Right lobe of liver (tissue), 6 donors: ENCODE results near the gene SIDT2. TPM values are rescaled to one million over a fixed set of nuclear protein-coding genes. Genes with fewer than 3 reads are reported as not detected.

Experiments
- ATAC-seq, 4 donors: fragments of 200-7000 bp; cut with Tn5 transposase; one replicate each; pipeline ENCODE4 v1.9.1; 2020; ENCODE audit warnings: mild to moderate bottlenecking in 4 of 4, moderate library complexity in 4 of 4
- DNase-seq, 3 donors: peaks; one replicate each; pipeline ENCODE4 v3.0.0-alpha.2; 2020
- H3K27ac ChIP-seq, 3 donors: fragments of 200-600 bp; one replicate each; pipeline ENCODE4 v1.8.0; 2022
- H3K27me3 ChIP-seq, 2 donors: fragments of 200-600 bp; one replicate each; pipeline ENCODE4 v1.8.0; 2022
- H3K36me3 ChIP-seq, 4 donors: fragments of 200-600 bp; sonication (generic) in 1 of 4; one replicate each; pipeline versions ENCODE4 v1.5.1 to v1.8.0; 2017 to 2022; ENCODE audit warnings: control low read depth in 1 of 4
- H3K4me1 ChIP-seq, 4 donors: fragments of 200-600 bp; sonication (generic) in 1 of 4; one replicate each; pipeline versions ENCODE4 v1.5.1 to v1.8.0; 2017 to 2022; ENCODE audit warnings: control low read depth in 1 of 4
- H3K4me3 ChIP-seq, 3 donors: fragments of 200-600 bp; one replicate each; pipeline ENCODE4 v1.8.0; 2022
- H3K9me3 ChIP-seq, 4 donors: fragments of 200-600 bp; sonication (generic) in 1 of 4; one replicate each; pipeline versions ENCODE4 v1.5.1 to v1.8.0; 2017 to 2022; ENCODE audit warnings: control low read depth in 1 of 4
- CTCF ChIP-seq, 4 donors: fragments of 200-600 bp in 3 of 4; fragments of 450-650 bp in 1 of 4; IDR thresholded peaks; one replicate each; pipeline versions ENCODE4 v1.5.1 to v1.8.0; 2016 to 2022; ENCODE audit warnings: antibody characterized with exemption in 4 of 4, mild to moderate bottlenecking in 2 of 4
- POLR2A ChIP-seq: fragments of 450-650 bp; IDR thresholded peaks from one replicate; pipeline ENCODE4 v1.6.1; 2017; ENCODE audit warnings: antibody characterized with exemption, mild to moderate bottlenecking
- WGBS: methylation state at CpG from one replicate; pipeline ENCODE4 v1.1.6; 2018; ENCODE audit warnings: low coverage, low lambda C conversion rate; ENCODE audit not compliant: insufficient coverage; ENCODE audit errors: missing lambda C conversion rate; 5-methylcytosine and 5-hydroxymethylcytosine counted together
- intact Hi-C, 2 donors: fragments of 100-400 bp; cut with DNase I; formaldehyde crosslinking; loops; one replicate each; pipeline versions ENCODE4 v1.11.2 to v1.14.1; 2022
- total RNA-seq, 6 experiments: library from RNA; depleted of rRNA in 2 of 6; stranded (reverse); fragments of >200 nt in 2 of 6; fragmentation: NEBNext Ultra II Directional in 3 of 6; extraction: Animal tissue kit (Norgen Biotek cat#: 25700) in 3 of 6; gene quantifications; one replicate each; pipeline versions ENCODE4 v1.1.0 to v1.2.4, GENCODE V29; 2016 to 2023
- donor health status: DM: no; HTN: yes; CAD: no.
- donor health status: DM: no; HTN: no; CAD: no.
- donor health status: DM: no; HTN: no; CAD: no.
- donor health status: DM: no; HTN: yes; CAD: no.
- donor health status: DM: no; HTN: yes; CAD: no.

The SIDT2 gene
- total RNA-seq, 6 experiments from 2014 or later = 24.6 to 49.9 (median 35.5) TPM

GRCh38 chr11:117217141-117218084, 38.9 kb downstream of the SIDT2 start:
- DNase-seq = peak in 1 of 3 donors; percentile 29
- Histone ChIP-seq H3K27ac (peak overlapping the region in 2 of 3 donors; percentile 47 to 49), H3K4me1 (no peaks in the 10 kb centered on the region), H3K9me3 (no peaks in the 10 kb centered on the region), H3K4me3 (no peak overlapping the region), H3K36me3 (peaks cover 0 to 61% (median 19%) of the 10 kb centered on the region in 4 donors), H3K27me3 (no peaks in the 10 kb centered on the region)
- peak; percentile 17 to 43 (median 33) for ATAC-seq
- WGBS = 70% methylated on average over 11 of the region's 11 CpGs
- TF ChIP-seq POLR2A = no peak
- no peak for TF ChIP-seq CTCF (IDR thresholded peaks at IDR 0.05)
- intact Hi-C loops = no loop called here

GRCh38 chr11:117218133-117218915, 39.8 kb downstream of the SIDT2 start:
- no peak overlapping the region for H3K4me3 ChIP-seq
- ATAC-seq = peak in 1 of 4 donors; percentile 7
- no peak for DNase-seq
- H3K36me3 ChIP-seq = peaks cover 0 to 60% (median 18%) of the 10 kb centered on the region in 4 donors
- no peaks in the 10 kb centered on the region for H3K4me1 ChIP-seq
- H3K27ac ChIP-seq = peak overlapping the region in 2 of 3 donors; percentile 33 to 47
- intact Hi-C loops = no loop called here
- no peak for TF ChIP-seq POLR2A
- no peak for TF ChIP-seq CTCF (IDR thresholded peaks at IDR 0.05)
- H3K9me3 ChIP-seq = no peaks in the 10 kb centered on the region
- WGBS = 78% methylated on average over 13 of the region's 15 CpGs
- H3K27me3 ChIP-seq = no peaks in the 10 kb centered on the region

GRCh38 chr11:117219001-117219400, 40.5 kb downstream of the SIDT2 start:
- H3K36me3 ChIP-seq = peaks cover 0 to 56% (median 18%) of the 10 kb centered on the region in 4 donors
- H3K27me3 ChIP-seq = no peaks in the 10 kb centered on the region
- ATAC-seq (no peak), DNase-seq (no peak)
- H3K27ac ChIP-seq = peak overlapping the region in 1 of 3 donors; percentile 6
- intact Hi-C loops = no loop called here
- 86% methylated on average over 1 of the region's 9 CpGs for WGBS
- H3K4me3 ChIP-seq = no peak overlapping the region
- H3K4me1 ChIP-seq = no peaks in the 10 kb centered on the region
- no peaks in the 10 kb centered on the region for H3K9me3 ChIP-seq
- TF ChIP-seq POLR2A = no peak
- TF ChIP-seq CTCF (IDR thresholded peaks at IDR 0.05) = no peak

- intact Hi-C loops = no loop called here
- H3K9me3 ChIP-seq = no peaks in the 10 kb centered on the region
- H3K27me3 ChIP-seq = no peaks in the 10 kb centered on the region
- H3K36me3 ChIP-seq = peaks cover 0 to 51% (median 18%) of the 10 kb centered on the region in 4 donors
- TF ChIP-seq CTCF (IDR thresholded peaks at IDR 0.05) (no peak), POLR2A (no peak)
- no peaks in the 10 kb centered on the region for H3K4me1 ChIP-seq
- H3K4me3 ChIP-seq = no peak overlapping the region
- ATAC-seq = no peak
- 56% methylated on average over 1 of the region's 8 CpGs for WGBS
- DNase-seq = no peak
- H3K27ac ChIP-seq = no peak overlapping the region
Measured at GRCh38 chr11:117219455-117219854, 40.9 kb downstream of the SIDT2 start.
